NAMALWA (cell line): ENCODE data around the gene ADGRL3.

Source experiments
- DNase-seq: peaks from one replicate; pipeline ENCODE4 v3.0.0-alpha.2; 2015; ENCODE audit warnings: low spot score

The ADGRL3 gene

DNA sequence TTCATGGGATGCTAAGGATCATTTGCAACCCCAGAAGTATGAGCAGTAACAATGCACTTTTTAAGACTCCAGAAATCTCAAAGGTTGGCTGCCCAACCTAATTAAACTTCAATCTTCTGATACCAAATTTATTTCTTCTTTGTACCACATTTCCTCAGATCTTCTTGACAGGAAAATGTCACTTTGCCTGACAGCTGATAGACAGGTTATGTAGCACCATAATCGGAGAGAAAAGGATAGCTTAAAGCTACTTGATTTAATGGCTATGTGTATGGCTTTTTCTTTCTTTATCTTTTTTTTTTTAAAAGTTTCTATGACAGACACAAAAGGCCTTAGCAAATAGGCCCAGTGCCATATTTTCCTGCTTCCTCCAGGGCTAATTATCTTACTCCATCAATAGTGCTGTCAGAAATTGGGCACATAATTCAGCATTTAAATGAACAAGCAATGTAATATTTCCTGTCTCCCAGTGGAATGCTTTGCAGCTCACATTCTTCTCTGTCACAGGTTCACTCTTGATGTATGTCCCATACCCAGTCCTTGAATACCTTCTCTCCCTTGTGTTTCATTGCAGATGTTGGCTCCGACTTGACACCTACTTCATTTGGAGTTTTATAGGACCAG lies 795.7 kb downstream of the ADGRL3 start:
- no peak for DNase-seq

DNA sequence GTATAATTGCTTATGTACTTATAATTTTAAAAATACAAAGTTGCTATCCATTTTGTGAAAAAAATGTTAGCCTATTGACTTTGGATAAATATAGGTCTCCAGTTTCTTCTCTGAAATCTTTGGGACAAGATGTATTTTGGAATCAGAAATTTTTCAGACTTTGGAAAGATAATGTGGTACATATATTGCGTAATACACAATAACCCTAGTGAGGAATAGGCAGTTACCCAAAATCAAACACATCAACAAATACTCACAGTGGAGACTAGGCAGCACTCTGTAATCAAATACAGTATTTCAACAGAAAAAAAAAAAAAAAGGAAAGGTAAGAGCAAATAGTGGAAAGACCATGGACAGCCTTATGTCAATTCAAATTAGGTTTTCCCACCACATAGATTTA lies 796.8 kb downstream of the ADGRL3 start:
- no peak for DNase-seq

DNA sequence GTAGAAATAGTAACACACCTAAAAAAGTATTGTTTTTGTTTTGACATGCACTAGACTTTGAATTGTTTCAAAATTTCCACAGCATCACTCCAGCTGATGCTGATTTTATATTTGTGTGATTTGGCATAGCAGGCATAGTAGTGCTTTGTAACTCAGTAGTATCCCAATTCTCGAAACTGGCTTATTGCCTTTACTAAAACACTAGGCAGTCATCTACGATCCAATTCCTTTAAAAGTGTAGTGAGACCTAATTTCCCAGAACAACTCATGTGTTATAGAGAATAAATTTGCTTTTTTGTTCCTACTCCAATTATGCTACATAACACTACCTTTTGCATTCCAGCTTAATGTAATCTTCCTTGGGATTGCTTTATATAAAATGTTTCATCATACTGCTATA lies 797.7 kb downstream of the ADGRL3 start:
- DNase-seq, result no peak

DNA sequence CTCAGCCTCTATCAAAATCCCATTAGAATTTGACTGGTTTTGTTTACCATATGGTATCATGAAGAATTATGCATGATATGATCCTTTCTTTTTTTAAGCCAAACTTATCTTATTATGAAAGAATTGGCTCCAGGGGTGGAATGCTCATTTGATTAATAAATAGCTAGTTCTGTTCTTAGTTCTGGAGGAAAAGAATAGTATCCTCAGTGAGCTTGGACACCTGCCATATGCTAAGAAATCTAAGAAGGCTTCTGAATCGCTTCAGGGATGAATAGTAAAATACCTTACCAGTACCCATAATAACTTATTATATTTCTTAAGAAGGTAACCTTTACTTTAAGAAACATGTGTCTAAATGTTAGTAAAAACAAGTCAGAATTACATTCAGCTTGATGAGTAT lies 803.6 kb downstream of the ADGRL3 start:
- DNase-seq, result no peak

DNA sequence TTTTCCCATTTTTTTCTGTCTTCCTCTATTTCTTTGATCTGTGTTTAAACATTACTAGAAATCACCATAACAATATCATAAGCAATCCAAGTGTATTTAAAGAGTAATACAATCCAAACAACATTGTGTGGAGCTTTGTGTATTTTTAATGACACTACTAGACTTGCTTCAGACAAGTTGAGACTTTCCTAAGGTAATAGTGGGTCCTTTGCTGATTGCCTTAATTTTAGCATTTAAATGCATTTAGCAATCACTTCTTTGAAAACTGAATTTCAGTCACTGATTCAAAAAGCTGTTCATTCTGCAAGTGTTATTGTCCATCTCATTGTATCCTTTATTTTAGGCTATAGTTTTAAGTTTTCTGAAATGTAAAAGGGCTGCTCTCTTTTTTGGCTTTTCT lies 804.8 kb downstream of the ADGRL3 start:
- DNase-seq, result no peak

DNA sequence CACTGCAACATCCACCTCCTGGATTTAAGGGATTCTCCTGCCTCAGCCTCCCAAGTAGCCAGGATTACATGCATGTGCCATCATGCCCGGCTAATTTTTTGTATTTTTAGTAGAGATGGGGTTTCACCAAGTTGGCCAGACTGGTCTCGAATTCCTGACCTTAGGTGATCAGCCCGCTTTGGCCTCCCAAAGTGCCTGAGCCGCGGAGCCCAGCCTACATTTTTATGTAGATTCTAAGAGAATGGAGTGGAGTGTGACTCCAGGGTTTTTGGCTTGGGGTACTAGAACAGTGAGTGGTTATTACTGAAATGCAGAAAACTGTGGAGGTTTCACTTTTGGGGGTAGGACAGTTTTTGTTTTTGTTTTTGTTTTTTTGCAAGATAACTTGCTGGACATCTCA lies 806.0 kb downstream of the ADGRL3 start:
- no peak for DNase-seq

DNA sequence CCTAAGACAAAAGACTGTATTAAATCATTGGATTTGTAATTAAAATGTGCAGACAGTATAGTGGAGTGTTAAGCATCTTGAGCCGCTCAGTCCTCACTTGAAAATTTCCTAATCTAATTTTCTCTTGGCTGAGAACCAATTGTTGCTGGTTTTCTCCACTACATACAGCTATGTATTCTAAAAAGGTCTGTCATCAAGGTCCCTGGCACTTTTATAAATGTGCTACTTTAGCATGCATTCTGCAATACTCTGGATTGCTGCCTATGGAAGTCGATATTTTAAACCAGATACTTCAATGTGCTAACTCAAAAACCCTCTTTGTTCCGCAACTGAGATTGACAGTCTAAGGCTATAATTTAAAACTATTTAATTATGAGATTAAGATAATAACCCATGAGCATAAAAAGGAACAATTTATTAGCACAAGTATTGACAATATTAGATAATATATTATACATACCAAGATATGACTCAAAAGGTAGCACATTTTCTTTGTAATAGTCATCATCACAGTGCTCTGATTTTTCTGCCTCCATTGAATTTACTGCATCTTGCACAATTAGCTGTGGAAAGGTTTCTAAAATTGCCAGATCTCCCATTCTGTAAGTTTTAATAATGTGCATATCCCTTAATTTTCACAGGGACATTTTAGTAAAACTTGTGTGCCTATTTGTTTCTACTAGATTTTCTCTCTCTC lies 815.1 kb downstream of the ADGRL3 start:
- no peak for DNase-seq

DNA sequence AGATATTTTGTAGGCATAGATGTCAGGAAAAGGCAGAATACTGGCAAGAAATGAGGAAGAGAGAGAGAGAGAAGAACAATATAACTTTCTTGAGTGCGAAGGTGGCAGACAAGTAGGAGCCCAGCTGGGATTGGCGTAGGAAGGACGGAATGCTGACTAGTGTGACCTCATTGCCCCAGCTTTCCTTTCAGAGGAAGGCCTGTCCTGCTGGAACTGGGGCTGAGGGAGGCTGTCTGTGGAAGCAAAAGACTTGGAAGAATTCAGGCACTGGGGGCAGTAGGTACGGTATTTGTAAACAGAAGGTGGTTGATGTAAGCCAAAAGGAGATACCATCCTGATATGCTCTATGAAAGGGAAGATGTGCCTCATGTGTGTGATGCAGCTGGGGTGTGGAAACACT lies 818.4 kb downstream of the ADGRL3 start:
- DNase-seq, result no peak

DNA sequence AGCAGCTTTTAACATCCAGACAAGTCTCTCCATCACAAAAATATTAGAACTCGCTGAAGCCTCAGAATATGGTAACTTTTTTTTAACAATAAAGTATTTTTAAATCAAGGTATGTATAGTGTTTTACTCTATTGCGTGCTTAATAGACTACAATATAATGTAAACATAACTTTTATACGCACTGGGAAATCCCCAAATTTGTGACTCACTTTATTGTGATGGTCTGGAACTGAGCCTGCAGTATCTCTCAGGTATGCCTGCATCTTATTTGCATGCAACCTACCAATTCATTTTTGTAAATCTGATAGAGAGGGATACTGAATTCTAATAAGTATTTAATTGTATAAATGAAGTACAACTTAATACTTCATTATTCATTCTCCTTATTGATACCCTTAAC lies 823.5 kb downstream of the ADGRL3 start:
- no peak for DNase-seq

DNA sequence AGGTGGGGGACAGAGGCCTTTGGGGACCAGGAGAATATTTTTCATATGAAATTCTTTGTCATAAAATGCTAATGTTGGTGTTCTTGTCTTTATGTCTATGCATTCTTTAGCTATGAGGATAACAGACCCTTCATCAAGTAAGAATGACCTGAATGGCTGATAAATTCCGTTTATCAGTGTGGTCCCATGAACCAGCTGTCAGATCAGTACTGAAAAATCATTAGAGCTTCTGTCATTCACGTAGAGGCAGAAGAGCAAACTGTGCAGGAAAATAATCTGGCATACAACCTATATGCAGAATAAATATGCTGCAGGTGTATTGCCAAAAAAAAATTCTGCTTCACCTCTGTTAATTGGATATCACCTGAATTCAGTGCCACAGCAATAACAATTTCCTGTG lies 828.6 kb downstream of the ADGRL3 start:
- no peak for DNase-seq

DNA sequence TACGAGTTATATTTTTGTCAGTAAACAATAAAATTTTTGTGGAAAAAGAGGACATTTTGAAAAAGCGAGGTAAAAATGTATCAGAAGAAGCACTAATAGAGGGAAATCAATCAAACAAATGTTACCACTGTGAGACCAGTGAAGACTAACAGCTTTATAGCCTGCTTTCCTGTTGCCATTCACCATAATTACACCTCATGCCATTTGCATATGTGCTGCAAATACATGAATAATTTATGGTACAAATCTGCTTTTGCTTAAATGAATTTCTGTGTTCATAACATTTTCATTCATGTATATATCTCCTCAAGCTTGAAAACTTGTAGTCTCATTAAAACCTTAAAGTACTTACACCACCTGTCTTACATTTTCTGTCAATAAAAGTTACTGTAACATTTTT lies 830.8 kb downstream of the ADGRL3 start:
- DNase-seq, result no peak

DNA sequence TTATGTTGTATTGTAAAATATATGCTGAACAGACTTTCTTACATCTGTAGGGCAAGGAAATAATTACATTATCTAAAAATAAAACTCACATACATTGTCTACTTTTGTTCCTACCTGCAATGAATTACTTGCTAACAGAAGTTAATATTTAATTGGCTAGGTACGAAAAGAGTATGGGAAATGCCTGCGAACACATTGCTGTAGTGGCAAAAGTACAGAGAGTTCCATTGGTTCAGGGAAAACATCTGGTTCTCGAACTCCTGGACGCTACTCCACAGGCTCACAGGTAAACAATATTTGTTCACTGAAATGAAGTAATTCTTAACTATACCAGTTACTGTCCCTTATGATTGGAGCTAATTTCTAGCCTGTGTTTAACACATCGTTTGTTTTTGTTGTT lies 837.4 kb downstream of the ADGRL3 start:
- no peak for DNase-seq

DNA sequence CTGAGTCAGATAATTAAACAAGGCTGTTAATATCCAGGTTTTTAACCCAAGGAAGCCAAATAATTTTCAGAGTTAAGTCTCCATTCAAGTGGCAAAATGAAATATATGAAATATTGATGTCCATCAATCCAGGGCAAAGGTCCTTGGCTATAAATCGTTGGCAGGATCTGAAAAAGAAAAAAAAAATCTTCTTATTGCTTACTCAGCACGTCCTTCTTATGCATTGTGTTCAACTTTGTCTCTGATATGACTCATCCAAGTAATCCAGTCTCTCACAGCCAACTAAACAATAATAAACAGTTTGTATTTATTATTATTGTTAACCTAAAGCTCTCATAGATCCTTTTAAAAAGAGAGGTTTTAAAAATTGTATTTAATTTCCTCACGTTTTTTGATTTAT lies 851.2 kb downstream of the ADGRL3 start:
- DNase-seq, result no peak

DNA sequence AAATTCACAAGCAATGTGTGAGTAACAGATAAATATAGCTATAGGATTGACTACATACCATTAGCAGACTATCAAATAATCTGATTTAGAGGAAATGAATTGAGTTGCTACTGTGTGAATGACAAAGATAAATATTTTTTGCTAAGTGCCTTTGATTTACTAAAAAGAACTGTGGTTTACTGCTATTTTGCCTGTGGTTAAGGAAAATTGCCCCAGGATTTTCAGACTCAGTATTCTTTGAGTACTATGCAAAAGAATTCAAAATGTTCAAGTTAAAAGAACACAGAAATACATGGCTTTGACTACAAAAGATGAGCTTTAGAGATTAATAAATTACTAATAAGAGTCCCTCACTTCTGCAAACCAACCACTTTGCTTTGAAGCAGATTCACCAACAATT lies 853.8 kb downstream of the ADGRL3 start:
- DNase-seq, result no peak

DNA sequence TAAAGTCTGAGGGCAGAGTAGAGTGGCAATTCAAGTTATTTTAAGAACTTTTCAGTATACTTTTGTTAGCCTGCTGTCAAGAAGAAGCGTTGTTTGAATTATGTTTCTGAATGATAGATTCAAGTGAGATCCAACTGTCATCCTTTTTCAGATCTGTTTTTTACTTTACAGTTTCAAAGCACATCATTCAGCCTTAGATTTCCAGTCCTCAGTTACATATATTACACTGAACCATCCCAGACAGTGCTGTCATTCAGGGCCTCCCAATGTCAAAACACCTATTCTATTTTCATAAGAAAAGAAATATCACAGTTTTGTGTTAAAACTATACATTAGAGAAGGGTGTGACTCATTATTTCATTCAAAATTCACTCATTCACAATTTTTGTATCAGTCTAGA lies 856.9 kb downstream of the ADGRL3 start:
- no peak for DNase-seq

DNA sequence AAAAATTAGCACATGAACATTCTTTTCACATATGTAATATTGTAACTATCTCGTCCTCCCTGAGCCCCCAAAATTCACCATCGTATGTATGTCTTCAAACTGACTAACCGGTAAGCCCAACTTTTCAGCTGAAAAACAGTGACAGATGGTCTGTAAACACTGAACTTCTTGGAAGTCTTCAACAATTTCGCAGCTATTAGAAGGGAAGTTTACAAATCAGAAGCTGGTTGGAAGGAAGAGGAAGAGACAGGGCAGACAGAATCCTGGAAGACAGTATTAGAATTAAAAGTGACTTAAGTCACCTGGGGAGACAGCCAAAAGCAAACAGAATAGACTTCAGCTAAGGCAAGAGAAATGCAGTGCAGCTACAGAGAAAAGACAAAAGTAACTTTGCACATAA lies 858.4 kb downstream of the ADGRL3 start:
- DNase-seq, result no peak

DNA sequence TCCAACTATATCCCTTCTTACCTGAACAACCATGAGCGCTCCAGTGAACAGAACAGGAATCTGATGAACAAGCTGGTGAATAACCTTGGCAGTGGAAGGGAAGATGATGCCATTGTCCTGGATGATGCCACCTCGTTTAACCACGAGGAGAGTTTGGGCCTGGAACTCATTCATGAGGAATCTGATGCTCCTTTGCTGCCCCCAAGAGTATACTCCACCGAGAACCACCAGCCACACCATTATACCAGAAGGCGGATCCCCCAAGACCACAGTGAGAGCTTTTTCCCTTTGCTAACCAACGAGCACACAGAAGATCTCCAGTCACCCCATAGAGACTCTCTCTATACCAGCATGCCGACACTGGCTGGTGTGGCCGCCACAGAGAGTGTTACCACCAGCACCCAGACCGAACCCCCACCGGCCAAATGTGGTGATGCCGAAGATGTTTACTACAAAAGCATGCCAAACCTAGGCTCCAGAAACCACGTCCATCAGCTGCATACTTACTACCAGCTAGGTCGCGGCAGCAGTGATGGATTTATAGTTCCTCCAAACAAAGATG lies 870.2 kb downstream of the ADGRL3 start:
- DNase-seq, result no peak

DNA sequence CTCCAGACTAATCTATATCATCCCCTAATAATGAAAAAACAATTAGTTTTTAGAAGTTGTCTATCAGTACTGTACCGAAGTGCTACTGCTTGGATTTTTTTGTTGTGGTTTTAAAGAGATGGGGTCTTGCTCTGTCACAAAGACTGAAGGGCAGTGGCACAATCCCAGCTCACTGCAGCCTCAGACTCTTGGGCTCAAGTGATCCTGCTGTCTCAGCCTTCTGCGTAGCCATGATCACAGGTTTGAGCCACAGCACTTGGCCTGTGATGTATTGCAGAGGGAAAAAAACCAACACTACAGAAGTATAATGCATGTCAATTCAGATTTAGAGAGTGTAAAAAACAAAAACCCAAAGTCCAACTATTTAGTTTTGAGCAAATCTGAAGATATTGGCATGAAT lies 875.0 kb downstream of the ADGRL3 start:
- no peak for DNase-seq

DNA sequence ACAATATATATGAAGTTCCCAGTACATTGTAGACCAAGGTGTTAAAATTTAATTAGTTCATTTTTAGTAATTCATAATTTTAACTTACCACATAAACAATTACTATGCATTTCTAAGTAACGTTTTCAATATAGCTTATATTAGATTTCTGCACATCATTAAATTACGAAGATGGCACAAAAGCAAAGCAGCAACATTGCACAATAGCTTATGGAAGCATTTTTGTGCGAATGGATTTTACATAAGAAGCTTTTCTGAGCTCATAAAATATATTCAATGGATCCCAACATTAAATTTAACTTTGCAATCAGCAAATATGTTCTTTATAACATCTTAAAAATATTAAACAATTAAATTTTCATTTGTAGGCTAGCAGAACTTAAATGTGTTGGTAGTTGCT lies 875.4 kb downstream of the ADGRL3 start:
- no peak for DNase-seq

DNA sequence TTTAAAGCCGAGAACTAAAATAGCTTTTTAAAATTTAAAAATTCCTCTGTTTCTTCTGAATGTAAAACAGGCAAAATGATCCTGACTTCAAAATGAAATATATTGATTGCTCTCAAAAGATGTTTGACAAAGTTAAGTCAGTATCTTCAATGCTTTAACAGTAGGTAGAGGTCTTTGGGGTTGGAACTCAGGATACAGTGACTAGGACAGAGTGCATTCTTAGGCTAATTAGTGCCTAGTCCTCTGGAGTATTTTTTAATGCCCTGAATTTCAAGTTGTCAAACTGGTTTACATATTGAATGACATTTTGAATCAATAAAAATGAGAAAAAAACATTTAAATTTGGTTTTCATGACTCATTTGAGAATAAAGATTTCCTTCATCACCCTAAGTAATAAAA lies 877.3 kb downstream of the ADGRL3 start:
- no peak for DNase-seq

DNA sequence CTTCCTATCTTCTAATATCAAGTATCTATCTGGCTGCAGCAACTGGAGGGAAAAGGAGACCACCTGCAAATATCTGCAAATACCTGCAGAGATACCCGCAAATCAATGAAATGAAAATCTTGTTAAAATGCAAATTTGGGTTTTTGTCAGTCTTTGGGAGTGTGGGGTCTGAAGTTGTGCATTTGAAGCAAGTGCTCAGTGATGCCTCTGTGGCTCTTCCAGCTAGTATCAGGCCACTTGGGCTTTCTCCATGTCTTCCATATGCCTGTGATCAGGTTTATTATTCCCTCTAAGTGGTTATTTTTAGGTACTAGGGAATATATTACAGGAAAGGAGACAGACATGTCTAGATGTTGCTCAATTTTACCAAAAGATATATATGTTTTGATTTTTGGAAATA lies 880.3 kb downstream of the ADGRL3 start:
- no peak for DNase-seq

DNA sequence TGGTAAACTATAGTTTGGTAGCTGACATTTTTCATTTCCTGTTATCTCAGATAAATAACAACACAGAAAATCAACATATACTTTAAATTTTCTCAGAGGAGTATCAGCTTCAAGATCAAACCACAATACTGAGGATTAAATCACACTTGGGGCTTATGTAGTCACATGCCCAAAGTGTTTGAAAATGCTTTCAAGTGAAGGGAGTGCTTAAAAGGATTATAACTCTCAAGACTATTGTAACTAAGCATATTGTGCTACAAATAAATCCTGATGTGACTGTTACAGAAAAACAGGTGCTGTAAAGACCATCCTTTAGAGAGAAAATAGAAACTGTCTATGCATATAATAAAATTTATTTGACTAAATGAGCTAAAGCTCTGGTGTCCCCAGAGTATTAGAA lies 887.6 kb downstream of the ADGRL3 start:
- no peak for DNase-seq

DNA sequence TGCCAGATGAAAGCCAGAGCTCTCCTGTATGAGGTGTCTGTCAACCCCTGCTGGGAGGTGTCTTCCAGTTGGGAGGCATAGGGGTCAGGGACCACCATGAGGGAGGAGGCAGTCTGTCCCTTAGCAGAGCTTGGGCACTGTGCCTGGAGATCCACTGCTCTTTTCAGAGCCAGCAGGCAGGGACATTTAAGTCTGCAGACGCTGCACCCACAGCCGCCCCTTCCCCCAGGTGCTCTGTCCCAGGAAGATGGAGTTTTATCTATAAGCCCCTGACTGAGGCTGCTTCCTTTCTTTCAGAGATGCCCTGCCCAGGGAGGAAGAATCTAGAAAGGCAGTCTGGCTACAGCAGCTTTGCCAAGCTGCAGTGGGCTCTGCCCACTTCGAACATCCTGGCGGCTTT lies 893.6 kb downstream of the ADGRL3 start:
- DNase-seq, result no peak

DNA sequence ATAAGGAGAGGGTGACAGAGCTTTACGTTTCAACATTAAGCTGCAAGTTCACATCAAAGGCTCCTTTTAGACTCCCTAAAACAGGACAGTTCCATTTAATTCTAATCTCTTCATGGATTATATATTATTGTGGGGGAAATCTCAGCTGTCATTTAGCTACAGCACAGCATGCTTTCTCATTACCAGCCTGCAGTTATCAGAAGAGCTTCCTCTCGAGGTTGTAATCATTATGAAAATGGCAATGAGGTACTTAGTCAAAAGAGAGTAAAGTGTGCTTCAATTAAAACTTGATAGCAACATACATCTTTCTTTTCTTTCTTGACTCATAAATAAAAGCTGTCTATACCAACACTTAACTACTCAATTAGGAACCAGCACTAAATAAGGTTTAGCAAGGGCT lies 896.8 kb downstream of the ADGRL3 start:
- no peak for DNase-seq
